HG02623 (cell line): Measurements from ENCODE around the gene ITGB8.
"Not testable (repeated sequence)": the region's sequence is repeated elsewhere in the genome, so short reads cannot be mapped to it uniquely, and the experiment has no call there.

Experiments used
- ATAC-seq: cut with Tn5 transposase; IDR thresholded peaks from one replicate; pipeline ENCODE4 v1.9.1; 2021; ENCODE audit warnings: moderate library complexity; ENCODE audit not compliant: unreplicated experiment

ITGB8 gene

GRCh38 chr7:20330239-20330927 is at the start of gene ITGB8:
Gene ITGB8, plus strand, starts transcription at chr7:20330900. Its CDS starts 907 bp downstream, at chr7:20331807.
- ATAC-seq = peak; percentile 54

- no peak for ATAC-seq
Observed at GRCh38 chr7:20282959-20283358, 47.7 kb upstream of the ITGB8 start.

- no peak for ATAC-seq
Observed at GRCh38 chr7:20283385-20283784, 47.3 kb upstream of the ITGB8 start.

GRCh38 chr7:20284003-20284770 is 46.5 kb upstream of the ITGB8 start:
- peak; percentile 43 for ATAC-seq

- ATAC-seq = no peak
Observed at GRCh38 chr7:20284771-20285143, 45.9 kb upstream of the ITGB8 start.

- ATAC-seq = peak; percentile 35
Observed at GRCh38 chr7:20287317-20287716, 43.4 kb upstream of the ITGB8 start.

- ATAC-seq = no peak
Observed at GRCh38 chr7:20288036-20288435, 42.7 kb upstream of the ITGB8 start.

- no peak for ATAC-seq
Observed at GRCh38 chr7:20290505-20291111, 40.1 kb upstream of the ITGB8 start.

- ATAC-seq = no peak
Observed at GRCh38 chr7:20293336-20293735, 37.4 kb upstream of the ITGB8 start.

GRCh38 chr7:20296444-20296843 is 34.3 kb upstream of the ITGB8 start:
- no peak for ATAC-seq

GRCh38 chr7:20296901-20297300 is 33.8 kb upstream of the ITGB8 start:
- no peak for ATAC-seq

GRCh38 chr7:20298486-20298901 is 32.2 kb upstream of the ITGB8 start:
- peak; percentile 34 for ATAC-seq

- ATAC-seq = no peak
Observed at GRCh38 chr7:20299145-20299544, 31.6 kb upstream of the ITGB8 start.

GRCh38 chr7:20299647-20300312 is 30.9 kb upstream of the ITGB8 start:
- ATAC-seq = peak; percentile 65

- no peak for ATAC-seq
Observed at GRCh38 chr7:20301311-20301939, 29.3 kb upstream of the ITGB8 start.

GRCh38 chr7:20302300-20302699 is 28.4 kb upstream of the ITGB8 start:
- ATAC-seq = not testable (repeated sequence)

GRCh38 chr7:20302891-20303290 is 27.8 kb upstream of the ITGB8 start:
- ATAC-seq = no peak

- no peak for ATAC-seq
Observed at GRCh38 chr7:20304366-20304765, 26.3 kb upstream of the ITGB8 start.

GRCh38 chr7:20305726-20306125 is 25.0 kb upstream of the ITGB8 start:
- ATAC-seq = no peak

- ATAC-seq = no peak
Observed at GRCh38 chr7:20306180-20306946, 24.3 kb upstream of the ITGB8 start.
